ENCODE measurements around the gene TMTC4. TPM values are rescaled to one million over a fixed set of nuclear protein-coding genes. Genes with fewer than 3 reads are reported as not detected.
A peak's percentile ranks its signal among the peaks of the same experiment; 100 is the strongest.

The TMTC4 gene
- polyA plus RNA-seq, 3 donors: 2.1 to 11.5 (median 3.9) TPM

- peak overlapping the region; percentile 45 for H3K4me2 ChIP-seq (replicated peaks; ENCODE audit: extremely low read depth, low read length, poor library complexity, severe bottlenecking)
- H3K4me3 Mint-ChIP-seq: peak overlapping the region in 1 of 2 donors; percentile 56
- peaks cover 56 to 66% of the 10 kb centered on the region in 2 donors for H3K4me1 ChIP-seq (ENCODE audit: control insufficient read depth in 1 of 2, insufficient read depth in 2 of 2, low read length in 2 of 2)
- WGBS (ENCODE audit: insufficient coverage): 100% methylated on average over 1 of the region's 3 CpGs
- peak overlapping the region in 1 of 3 experiments; percentile 30 for H3K4me3 ChIP-seq (replicated peaks in 1 of 3; ENCODE audit: low read depth in 2 of 3, low read length in 3 of 3)
- no peak for TF ChIP-seq CTCF (IDR thresholded peaks at IDR 0.05)
- H3K27me3 ChIP-seq (ENCODE audit: control insufficient read depth in 2 of 2, insufficient read depth in 2 of 2, low read length in 2 of 2): no peaks in the 10 kb centered on the region
- intact Hi-C loops (cut with micrococcal nuclease): no loop called here
- no peaks in the 10 kb centered on the region for H3K79me2 ChIP-seq (ENCODE audit: insufficient read depth, low read length)
- no peaks in the 10 kb centered on the region for H4K20me1 ChIP-seq (ENCODE audit: insufficient read depth, low read length)
- peak overlapping the region; percentile 64 to 94 (median 90) for H3K27ac Mint-ChIP-seq
- H3K9ac ChIP-seq (ENCODE audit: insufficient read depth, low read length, poor library complexity, severe bottlenecking): no peak overlapping the region
- no peaks in the 10 kb centered on the region for H3K9me3 ChIP-seq (replicated peaks in 1 of 2; ENCODE audit: control insufficient read depth in 1 of 2, insufficient read depth in 1 of 2, low read length in 2 of 2)
- peaks cover 69% of the 10 kb centered on the region for H3K4me1 Mint-ChIP-seq
- no peaks in the 10 kb centered on the region for H3K36me3 ChIP-seq (replicated peaks in 1 of 2; ENCODE audit: control insufficient read depth in 1 of 2, insufficient read depth in 2 of 2, low read length in 2 of 2)
- H3K27ac ChIP-seq (ENCODE audit: low read depth in 1 of 2, low read length in 2 of 2): peak overlapping the region; percentile 54 to 83
- H3K36me3 Mint-ChIP-seq: peaks cover 15 to 24% of the 10 kb centered on the region in 2 donors
- peaks cover 0 to 2% (median 0%) of the 10 kb centered on the region in 7 donors for H3K9me3 Mint-ChIP-seq
- no peak for DNase-seq
- H2AFZ ChIP-seq (ENCODE audit: insufficient read depth, low read depth, low read length, poor library complexity, severe bottlenecking): peak overlapping the region; percentile 49
- H3K27me3 Mint-ChIP-seq (ENCODE audit: low read depth in 3 of 3): peaks cover 0 to 2% (median 0%) of the 10 kb centered on the region in 3 donors
Measured at GRCh38 chr13:100608489-100608888, 66.1 kb downstream of the TMTC4 start.

- Histone ChIP-seq H3K4me3 (replicated peaks in 1 of 3; ENCODE audit: low read depth in 2 of 3, low read length in 3 of 3) (peak overlapping the region in 1 of 3 experiments; percentile 11), H3K27me3 (ENCODE audit: control insufficient read depth in 2 of 2, insufficient read depth in 2 of 2, low read length in 2 of 2) (no peaks in the 10 kb centered on the region), H3K27ac (ENCODE audit: low read depth in 1 of 2, low read length in 2 of 2) (peak overlapping the region in 1 of 2 donors; percentile 69), H3K79me2 (ENCODE audit: insufficient read depth, low read length) (no peaks in the 10 kb centered on the region), H4K20me1 (ENCODE audit: insufficient read depth, low read length) (no peaks in the 10 kb centered on the region), H3K4me2 (replicated peaks; ENCODE audit: extremely low read depth, low read length, poor library complexity, severe bottlenecking) (peak overlapping the region; percentile 38), H3K9me3 (replicated peaks in 1 of 2; ENCODE audit: control insufficient read depth in 1 of 2, insufficient read depth in 1 of 2, low read length in 2 of 2) (no peaks in the 10 kb centered on the region), H3K4me1 (ENCODE audit: control insufficient read depth in 1 of 2, insufficient read depth in 2 of 2, low read length in 2 of 2) (peaks cover 45 to 52% of the 10 kb centered on the region in 2 donors), H3K36me3 (replicated peaks in 1 of 2; ENCODE audit: control insufficient read depth in 1 of 2, insufficient read depth in 2 of 2, low read length in 2 of 2) (no peaks in the 10 kb centered on the region), H3K9ac (ENCODE audit: insufficient read depth, low read length, poor library complexity, severe bottlenecking) (no peak overlapping the region), H2AFZ (ENCODE audit: insufficient read depth, low read depth, low read length, poor library complexity, severe bottlenecking) (peak overlapping the region; percentile 43)
- intact Hi-C loops (cut with micrococcal nuclease): no loop called here
- Mint-ChIP-seq H3K27ac (peak overlapping the region; percentile 36 to 75 (median 57)), H3K36me3 (peaks cover 14 to 21% of the 10 kb centered on the region in 2 donors), H3K4me3 (no peak overlapping the region), H3K27me3 (ENCODE audit: low read depth in 3 of 3) (no peaks in the 10 kb centered on the region), H3K4me1 (peaks cover 61% of the 10 kb centered on the region), H3K9me3 (no peaks in the 10 kb centered on the region)
- DNase-seq: peak; percentile 21 to 42 (median 24)
- WGBS (ENCODE audit: insufficient coverage): no CpG with 5 or more reads among the region's 5 CpGs
- no peak for TF ChIP-seq CTCF (IDR thresholded peaks at IDR 0.05)
Measured at GRCh38 chr13:100604918-100605710, 69.5 kb downstream of the TMTC4 start.
